HEK293 (cell line): ENCODE measurements around the gene TPM4.

ENCODE experiments used
- ATF2 ChIP-seq: fragments of 450-650 bp; formaldehyde crosslinking; IDR thresholded peaks from 2 replicates; pipeline ENCODE4 v1.5.1; 2016; ENCODE audit warnings: missing biosample characterization, missing genetic modification characterization, low read depth
- INSM2 ChIP-seq: fragments of 450-650 bp; formaldehyde crosslinking; IDR thresholded peaks from 2 replicates; pipeline ENCODE4 v1.5.1; 2016; ENCODE audit warnings: missing biosample characterization, missing genetic modification characterization
- KLF9 ChIP-seq: fragments of 450-650 bp; formaldehyde crosslinking; IDR thresholded peaks from 2 replicates; pipeline ENCODE4 v1.5.1; 2016; ENCODE audit warnings: missing biosample characterization, missing genetic modification characterization, low read depth
- SP7 ChIP-seq: fragments of 450-650 bp; formaldehyde crosslinking; IDR thresholded peaks from 2 replicates; pipeline ENCODE4 v1.5.1; 2016; ENCODE audit warnings: missing biosample characterization, missing genetic modification characterization
- ZNF146 ChIP-seq: fragments of 450-650 bp; formaldehyde crosslinking; IDR thresholded peaks from 2 replicates; pipeline ENCODE4 v1.5.1; 2016; ENCODE audit warnings: missing biosample characterization, missing genetic modification characterization
- ZNF366 ChIP-seq: fragments of 450-650 bp; formaldehyde crosslinking; conservative IDR thresholded peaks from 2 replicates; pipeline ENCODE4 v1.5.1; 2016; ENCODE audit warnings: missing biosample characterization, missing genetic modification characterization
- TF ChIP-seq, protein P1 (sequence below): fragments of 450-650 bp; formaldehyde crosslinking; IDR thresholded peaks from 2 replicates; pipeline ENCODE4 v1.5.1; 2016; ENCODE audit warnings: missing biosample characterization, missing genetic modification characterization

DNA sequence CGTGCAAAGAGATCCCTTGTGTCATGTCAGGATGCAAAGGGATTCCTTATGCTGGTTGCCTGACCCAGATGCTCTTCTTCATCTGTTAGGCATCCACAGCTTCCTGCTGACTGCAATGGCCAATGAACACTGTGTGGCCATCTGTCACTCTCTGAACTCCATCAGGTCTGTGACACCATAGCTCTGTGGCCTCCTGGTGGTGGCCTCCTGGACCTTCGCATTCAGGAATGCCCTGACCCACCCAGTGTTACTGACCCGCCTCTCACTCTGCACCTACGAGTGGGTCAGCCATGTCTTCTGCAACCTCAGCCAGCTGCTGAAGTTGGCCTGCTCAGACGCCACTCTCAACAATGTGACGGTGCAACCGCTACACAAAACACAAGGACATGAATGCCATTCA is 23.9 kb upstream of the TPM4 start:
- TF ChIP-seq KLF9 (tag by site-specific recombination) (no peak), INSM2 (tag by site-specific recombination) (no peak), ATF2 (no peak), SP7 (no peak), ZNF366 (no peak), ZNF146 (no peak)
- TF ChIP-seq, protein P1, sequence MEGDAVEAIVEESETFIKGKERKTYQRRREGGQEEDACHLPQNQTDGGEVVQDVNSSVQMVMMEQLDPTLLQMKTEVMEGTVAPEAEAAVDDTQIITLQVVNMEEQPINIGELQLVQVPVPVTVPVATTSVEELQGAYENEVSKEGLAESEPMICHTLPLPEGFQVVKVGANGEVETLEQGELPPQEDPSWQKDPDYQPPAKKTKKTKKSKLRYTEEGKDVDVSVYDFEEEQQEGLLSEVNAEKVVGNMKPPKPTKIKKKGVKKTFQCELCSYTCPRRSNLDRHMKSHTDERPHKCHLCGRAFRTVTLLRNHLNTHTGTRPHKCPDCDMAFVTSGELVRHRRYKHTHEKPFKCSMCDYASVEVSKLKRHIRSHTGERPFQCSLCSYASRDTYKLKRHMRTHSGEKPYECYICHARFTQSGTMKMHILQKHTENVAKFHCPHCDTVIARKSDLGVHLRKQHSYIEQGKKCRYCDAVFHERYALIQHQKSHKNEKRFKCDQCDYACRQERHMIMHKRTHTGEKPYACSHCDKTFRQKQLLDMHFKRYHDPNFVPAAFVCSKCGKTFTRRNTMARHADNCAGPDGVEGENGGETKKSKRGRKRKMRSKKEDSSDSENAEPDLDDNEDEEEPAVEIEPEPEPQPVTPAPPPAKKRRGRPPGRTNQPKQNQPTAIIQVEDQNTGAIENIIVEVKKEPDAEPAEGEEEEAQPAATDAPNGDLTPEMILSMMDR (tag by site-specific recombination), result no peak
